Endometrial microvascular endothelial cells (primary cell): ENCODE data around the gene TRMT1L. TPM values are rescaled to one million over a fixed set of nuclear protein-coding genes. Genes with fewer than 3 reads are reported as not detected.

Experiments
- in situ Hi-C: cut with HindIII; loops from 2 replicates; pipeline ENCODE4 v1.10.0; 2017; ENCODE audit warnings: low sequenced_read_pairs, low pct_unique_long_range_greater_than_20kb; ENCODE audit errors: inconsistent ontology term
- total RNA-seq: library from RNA; depleted of rRNA; stranded (reverse); fragments of >200 nt; gene quantifications from one replicate; pipeline ENCODE4 v1.2.3, GENCODE V29; 2015; ENCODE audit errors: inconsistent ontology term

The TRMT1L gene
- total RNA-seq, 1 donor from 2014 or later: 34.7 TPM

DNA sequence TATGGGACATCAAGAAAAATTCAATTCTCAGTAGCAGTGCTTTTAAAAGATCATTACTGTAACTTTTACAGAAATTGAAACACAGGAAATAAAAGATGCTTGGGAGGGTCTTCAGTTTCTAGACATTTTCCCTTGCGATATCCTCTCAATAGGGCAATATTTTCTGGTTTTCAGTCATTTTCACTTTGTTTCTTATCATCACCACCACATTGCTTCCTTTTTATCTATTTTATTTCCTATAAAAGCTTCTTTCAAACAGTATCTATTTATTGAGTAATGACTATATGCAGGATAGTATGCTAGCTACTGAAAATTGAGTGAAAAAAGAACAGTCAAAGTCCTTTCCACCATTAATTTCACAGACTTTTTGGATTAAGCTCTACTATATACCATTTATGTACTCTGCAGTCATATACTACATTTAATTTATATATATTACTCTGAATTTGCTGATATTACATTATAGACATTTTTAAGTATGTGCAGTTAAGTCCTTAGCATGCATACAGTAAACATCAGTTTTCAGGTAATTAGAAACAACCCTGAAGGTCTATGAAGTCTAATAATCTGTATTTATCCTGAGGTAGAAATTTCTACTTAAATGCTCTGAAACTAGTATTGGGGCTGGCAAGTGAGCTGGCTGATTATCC is 18.7 kb downstream of the TRMT1L start:
- in situ Hi-C loops: no loop called here

- in situ Hi-C loops: no loop called here
These were observed 24.2 kb downstream of the TRMT1L start for GRCh38 chr1:185132534-185132933.

GRCh38 chr1:185129708-185130107 is 27.0 kb downstream of the TRMT1L start:
- in situ Hi-C loops: no loop called here

DNA sequence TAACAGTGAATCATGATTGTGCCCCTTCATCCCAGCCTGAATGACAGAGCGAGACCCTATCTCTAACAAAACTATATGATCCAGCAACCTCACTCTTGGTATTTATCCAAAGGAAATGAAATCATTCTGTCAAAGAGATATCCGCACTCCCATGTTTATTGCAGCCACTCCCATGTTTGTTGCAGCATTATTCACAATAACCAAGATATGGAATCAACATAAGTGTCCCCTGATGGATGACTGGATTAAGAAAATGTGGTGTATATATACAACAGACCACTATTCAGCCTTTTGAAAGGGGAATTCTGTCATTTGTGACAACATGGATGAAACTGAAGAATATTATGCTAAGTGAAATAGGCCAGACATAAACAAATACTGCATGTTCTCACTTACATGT is 44.4 kb downstream of the TRMT1L start:
- in situ Hi-C loops: no loop called here

GRCh38 chr1:185111873-185112272 is 44.9 kb downstream of the TRMT1L start:
- in situ Hi-C loops: no loop called here

- in situ Hi-C loops: no loop called here
These were observed 46.6 kb downstream of the TRMT1L start for GRCh38 chr1:185110145-185110544.

GRCh38 chr1:185108321-185108720 is 48.4 kb downstream of the TRMT1L start:
- in situ Hi-C loops: no loop called here

GRCh38 chr1:185105121-185105520 is 51.6 kb downstream of the TRMT1L start:
- in situ Hi-C loops: no loop called here

DNA sequence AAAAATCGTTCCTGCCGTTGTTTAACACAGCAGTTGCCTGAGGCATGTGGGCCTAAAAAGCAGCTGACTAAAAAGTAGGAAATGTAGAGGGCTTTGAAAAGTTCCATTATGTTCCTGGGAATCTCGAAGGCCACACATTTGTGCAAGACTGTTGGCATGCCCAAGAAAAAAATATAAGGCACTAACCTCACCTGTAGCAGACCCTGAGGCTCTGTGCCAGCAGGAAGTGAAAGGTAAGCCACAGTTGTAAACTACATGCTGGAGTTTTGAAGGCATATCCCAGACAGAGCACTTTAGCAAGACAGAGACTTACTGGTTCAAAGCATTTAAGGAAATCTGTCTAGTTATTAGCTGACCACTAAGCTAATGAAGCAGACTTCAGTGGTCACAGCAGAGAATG is 52.7 kb downstream of the TRMT1L start:
- in situ Hi-C loops: no loop called here

- in situ Hi-C loops: no loop called here
These were observed 60.2 kb downstream of the TRMT1L start for GRCh38 chr1:185096531-185096930.

DNA sequence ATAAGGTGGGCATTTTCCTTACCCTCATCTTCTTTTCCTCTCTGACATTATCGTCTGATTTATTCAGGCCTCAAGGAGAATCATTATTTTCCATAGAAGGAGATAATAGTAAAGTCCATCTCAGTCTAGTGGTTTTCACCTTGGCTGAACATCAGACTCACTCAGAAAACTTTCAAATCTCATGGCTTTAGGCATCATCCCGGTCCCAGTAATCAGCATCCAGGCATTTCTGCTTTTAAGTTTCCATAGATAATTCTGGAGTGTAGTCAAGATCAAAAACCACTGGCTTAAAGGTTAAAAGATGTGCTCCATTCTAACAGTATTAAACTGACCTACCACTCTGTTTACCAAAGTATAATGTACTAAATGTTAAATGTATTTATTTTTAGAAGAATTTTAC is 62.0 kb downstream of the TRMT1L start:
- in situ Hi-C loops: no loop called here

- in situ Hi-C loops: no loop called here
These were observed 65.3 kb downstream of the TRMT1L start for GRCh38 chr1:185091480-185091879.

DNA sequence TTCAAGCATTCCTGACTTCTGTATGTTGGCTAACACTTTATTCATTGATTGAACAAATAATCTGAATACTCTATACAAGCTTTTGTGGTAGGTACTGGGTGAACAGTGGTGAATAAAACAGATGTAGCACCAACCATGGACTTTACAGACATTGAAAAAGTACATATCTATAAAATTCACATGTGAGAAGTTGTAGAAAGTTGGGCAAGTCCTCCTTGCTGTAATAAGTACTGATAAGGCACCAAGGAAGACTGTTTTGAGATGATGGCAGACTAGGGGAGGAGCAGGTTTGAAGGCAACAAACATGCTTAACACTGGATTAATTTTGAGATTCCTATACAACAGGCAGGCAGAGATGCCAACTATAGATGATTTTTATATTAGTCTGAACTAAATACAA is 69.0 kb downstream of the TRMT1L start:
- in situ Hi-C loops: no loop called here

GRCh38 chr1:185087101-185087500 is 69.7 kb downstream of the TRMT1L start:
- in situ Hi-C loops: no loop called here

- in situ Hi-C loops: no loop called here
These were observed 72.9 kb downstream of the TRMT1L start for GRCh38 chr1:185083818-185084217.

GRCh38 chr1:185080422-185080821 is 76.3 kb downstream of the TRMT1L start:
- in situ Hi-C loops: no loop called here

GRCh38 chr1:185077374-185077773 is 79.4 kb downstream of the TRMT1L start:
- in situ Hi-C loops: no loop called here

DNA sequence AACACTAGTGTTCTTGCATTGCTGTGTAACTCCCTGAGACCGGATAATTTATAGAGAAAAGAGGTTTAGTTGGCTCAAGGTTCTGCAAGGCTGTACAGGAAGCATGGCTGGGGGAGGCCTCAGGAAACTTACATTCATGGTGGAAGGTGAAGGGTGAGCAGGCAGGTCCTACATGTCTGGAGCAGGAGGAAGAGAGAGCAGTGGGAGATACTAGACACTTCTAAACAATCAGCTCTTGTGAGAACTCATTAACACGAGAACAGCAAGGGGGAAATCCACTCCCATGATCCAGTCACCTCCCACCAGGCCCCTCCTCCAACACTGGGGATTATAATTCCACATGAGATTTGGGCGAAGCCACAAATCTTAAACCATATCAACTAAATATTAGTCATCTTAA is 81.3 kb downstream of the TRMT1L start:
- in situ Hi-C loops: no loop called here

DNA sequence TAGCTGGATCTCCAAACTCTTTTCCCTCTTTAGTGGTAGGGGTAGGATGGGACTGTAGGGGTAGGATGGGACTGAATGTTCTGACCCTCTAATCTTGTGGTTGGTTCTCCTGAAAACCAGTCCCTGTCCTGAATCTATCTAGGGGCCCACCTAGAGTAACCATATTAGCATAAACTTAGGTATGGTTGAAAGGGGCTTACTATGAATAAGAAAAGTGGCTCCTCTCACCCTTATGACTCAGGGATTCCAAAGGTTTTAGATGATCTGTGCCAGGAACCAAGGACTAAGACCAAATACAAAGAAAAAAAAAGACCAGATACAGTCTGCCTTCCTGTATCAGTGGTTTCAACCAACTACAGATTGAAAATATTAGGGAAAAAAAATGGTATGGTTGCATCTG is 82.4 kb downstream of the TRMT1L start:
- in situ Hi-C loops: no loop called here

GRCh38 chr1:185073725-185074124 is 83.0 kb downstream of the TRMT1L start:
- in situ Hi-C loops: no loop called here

DNA sequence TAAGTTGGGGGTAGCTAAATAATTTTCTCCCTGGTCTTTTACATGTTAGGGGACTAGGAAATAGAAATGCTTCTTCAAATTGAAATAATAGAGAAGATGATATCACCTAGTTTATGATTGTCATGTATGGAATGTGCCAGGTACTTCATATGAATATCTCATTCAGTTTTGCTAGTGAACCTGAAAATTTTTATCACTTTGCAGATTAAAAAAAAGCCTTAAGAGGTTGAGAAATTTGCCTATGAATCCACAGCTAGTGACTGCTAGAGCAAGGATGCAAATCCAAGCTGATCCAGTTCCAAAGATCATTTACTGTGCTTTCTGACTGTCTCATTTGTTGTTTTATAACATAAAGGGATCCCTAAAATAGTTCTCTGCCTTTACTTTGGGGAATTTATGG is 86.7 kb downstream of the TRMT1L start:
- in situ Hi-C loops: no loop called here
